Measurements from ENCODE around the gene WDFY4.

Gene WDFY4

DNA sequence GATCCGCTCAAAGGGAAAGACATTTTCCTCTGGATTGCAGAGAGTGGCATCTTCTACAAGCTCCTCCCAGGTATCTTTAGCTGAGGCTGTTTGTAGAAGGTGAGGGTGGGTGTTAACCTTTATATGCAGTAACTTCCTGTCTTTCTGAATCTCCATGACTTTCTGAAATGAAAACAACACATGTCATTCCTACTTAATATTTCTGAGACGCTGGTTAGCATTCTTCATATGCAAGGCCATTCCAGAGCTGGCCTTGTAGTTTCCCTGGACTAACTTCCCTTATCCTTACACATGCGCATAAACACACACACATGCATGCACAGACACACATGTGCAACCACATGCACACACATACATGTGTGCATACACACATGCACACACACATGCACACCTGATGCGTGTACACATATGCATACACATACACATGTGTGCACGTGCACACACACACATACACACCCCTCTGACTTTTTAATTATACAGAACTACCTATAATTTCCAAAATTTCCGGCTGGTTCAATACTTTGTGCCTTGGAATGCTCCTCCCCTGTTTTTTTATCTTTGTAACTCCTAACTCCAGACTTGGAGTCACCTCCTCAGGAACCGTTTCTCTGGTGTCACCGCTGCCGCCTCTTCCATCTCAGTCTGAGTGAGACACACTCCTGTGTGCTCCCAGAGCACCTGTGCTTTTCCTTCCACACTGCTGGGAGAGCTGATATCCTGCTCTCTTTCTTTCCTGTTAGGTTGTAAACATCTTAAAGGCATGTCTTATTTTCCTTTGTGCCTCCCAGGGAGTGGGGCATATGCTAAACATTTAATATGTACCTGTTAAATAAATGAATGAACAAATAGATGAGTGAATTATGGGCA is 199.7 kb downstream of the WDFY4 start:
- no peak for DNase-seq

DNA sequence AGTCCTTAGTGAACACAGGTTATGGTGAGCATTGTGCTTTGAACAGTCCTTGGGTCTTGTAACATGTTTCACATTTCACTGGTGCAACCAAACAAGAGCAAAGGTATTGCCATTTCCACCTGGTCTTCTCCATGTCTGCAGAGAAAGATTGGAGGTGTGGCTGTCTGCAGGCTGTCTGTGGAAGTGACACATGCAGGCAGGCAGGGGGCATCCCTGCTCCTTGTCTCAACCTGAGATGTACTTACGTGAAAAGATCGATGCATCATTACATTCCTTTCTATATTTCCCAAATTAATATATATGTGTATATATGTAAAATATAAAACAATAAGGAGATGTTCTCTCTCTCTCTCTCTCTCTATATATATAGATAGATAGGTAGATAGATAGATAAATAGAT is 200.7 kb downstream of the WDFY4 start:
- no peak for DNase-seq

DNA sequence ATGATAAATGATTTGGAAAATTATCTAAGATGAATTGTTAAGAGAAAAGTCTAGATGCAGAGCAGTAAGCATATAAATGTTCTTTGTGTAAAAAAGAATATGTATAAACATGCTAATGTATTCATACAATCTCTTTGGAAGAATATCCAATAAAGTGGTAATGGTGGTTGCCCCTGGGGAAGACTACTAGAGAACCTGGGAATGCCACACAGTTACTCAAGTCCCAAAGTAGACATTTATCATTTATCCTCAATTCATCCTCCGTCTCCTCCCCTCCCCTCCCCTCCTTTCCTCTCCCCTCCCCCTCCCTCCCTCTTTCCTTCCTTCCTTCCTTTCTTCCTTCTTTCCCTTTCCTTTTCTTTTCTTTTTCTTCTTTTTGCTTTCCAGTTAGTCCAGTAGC is 203.3 kb downstream of the WDFY4 start:
- no peak for DNase-seq

DNA sequence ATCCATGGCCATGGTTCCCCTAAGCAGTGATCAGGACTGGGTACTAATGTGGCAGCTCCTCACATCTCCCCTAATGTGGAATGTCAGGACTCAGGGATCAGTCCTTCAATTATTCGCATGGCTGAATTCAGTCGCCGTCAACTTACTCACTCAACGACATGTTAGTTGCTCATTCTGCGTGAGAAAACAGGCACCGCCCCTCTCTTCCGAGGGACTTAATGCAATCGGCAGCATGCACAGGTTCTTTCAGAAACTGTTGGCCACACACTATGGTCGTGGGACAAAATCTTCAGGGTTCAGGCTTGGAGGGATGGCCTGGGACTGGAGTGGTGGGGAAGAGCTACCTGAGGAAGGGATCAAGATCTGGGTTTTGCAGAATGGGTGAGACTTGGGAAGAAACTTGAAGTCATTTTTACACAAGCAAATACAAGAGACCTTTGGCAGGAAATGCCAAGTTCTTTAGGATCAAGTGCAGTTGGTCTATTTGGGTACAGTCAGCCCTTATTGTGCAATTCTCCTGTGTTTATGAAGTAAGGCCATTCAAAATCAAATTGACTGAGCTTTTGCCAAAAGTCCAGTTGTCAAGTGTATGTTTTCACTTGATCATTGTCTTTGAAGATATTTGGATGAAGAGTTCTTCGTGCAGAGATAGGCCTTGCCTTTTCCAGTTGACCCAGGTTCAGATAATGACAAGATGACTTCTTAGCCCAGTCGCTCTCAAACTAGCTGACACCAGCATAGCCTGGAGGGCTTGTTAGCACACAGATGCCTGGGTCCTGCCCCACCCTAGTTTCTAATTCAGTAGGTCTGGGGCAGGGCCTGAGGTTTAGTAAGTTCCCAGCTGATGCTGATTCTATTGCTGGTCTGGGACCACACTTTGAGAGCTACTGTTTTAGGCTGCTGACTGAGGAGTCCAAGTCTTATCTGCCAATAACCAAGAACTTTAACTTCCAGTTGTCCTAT is 206.5 kb downstream of the WDFY4 start:
- no peak for DNase-seq

DNA sequence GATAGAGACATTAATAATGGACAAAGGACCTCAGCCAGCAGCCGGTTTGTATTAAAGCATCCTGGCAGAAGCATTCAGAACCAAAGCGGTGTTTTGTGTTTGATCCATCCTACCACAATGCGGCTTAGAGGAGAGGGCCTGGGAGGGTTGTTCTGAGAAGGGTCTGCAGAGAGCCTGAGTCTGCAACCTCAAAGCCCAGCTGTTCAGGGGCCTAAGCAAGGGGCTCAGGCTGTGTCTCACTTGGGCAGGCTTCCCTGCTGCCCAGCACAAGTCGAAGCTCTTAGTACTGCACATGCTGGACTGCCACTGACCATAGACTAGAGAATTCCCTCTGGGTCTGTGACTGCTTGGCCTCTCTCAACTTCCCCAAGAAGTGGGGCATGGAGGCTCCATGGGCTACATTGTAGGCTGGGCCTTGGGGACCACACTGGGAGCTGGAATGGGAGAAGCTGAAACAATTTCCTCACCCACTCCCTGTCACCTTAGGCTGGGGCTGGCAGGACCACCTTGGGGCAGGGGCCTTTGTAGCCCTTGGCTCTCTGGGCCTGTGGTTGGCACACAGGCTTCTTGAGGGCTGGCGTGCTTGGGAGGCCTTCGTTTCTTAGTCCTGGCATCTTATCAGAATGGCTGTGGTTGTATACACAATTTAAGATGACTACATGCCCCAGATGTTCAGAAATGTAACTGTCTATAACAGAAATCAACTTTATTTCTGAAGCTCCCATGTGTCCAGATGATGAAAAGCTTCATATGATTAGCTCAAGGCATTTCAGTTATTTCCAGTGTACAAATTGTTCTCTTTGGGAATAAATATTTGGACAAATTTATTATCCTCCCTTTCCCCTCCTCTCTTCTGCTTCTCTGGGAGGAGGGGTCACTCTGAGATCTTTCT is 210.5 kb downstream of the WDFY4 start:
- no peak for DNase-seq

DNA sequence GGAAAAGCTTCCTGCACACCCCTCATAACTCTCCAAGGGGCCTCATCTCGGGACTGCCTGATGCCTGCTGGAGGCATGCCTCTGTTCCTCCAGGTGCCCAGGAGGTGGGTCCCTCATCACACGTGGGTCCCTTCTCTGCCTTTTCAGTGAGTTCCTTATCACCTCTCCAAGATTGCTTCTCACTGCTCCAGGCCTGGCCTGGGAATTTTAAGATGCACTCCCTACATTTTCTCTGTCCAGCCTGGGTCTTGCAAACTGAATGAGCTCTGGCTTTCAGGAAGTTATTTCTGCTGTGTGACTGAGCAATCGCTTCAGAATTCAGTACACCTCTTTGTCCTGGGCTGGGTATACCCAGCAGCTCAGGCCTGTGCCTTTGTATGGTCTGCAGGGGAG is 211.1 kb downstream of the WDFY4 start:
- no peak for DNase-seq

DNA sequence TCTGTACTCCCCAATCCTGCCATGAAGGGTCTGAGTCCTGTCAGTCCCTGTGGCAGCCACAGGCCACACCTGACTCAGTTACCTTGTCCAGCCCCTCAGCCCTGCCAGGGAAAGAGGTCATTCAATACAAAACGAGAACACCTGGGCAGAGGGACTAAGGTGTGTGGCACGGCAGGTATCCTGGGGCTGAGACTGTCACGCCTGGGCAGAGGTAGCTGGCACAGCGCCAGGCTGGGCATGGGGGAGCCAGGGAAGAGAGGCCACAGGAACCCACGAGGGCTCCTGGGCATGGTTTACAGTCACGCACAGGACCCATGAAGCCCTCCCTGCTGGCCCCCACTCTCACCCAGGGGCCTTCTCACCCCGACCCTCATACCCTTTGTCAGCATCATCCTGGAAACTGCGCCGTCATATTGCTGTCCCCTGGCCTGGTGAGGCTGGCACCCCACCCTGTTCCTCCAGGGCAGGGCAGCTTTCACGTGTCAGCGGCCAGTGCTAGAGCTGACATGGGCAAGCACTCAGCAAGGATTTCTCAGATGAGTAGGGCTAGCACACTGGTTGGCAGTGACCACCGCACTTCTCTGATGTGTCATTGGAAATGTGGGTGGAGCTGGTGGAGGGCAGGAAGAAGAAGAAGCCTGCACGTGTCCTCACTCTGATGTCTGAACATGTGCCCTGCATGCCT is 212.2 kb downstream of the WDFY4 start:
- no peak for DNase-seq

DNA sequence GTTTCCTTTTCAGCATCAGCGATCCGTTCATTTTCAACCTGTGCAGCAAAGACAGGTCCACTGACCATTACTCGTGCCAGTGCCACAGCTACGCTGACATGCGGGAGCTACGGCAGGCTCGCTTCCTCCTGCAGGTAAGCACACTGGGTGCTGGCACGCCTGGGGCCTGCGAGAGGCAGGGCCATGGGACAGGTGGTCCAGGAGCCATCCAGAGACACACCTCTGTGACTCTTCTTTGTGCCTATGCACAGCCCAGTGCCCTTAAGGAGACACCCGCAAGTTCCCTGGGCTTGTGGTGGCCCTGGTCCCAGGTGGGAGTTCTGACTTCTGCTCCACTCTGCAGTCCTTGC is 212.7 kb downstream of the WDFY4 start:
- no peak for DNase-seq

DNA sequence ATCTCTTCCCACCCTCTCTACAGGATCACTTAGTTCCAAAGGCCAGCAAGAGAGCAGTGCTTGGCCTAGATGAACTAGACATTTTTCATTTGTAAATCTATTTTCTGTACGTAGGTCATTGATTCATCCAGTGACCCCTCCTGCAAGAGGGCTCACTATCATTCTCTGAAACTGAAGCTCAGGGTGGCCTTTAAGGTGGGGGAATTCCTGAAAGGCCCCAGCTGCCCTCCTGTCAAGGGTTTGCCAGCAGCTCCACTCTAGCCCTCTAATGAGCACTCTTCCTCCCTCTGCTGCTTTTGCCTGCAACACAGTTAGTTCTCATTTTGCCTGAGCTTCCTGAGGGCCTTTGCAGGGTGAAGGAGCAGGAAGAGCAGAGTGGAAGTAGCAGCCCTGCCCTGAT is 213.8 kb downstream of the WDFY4 start:
- DNase-seq = no peak

DNA sequence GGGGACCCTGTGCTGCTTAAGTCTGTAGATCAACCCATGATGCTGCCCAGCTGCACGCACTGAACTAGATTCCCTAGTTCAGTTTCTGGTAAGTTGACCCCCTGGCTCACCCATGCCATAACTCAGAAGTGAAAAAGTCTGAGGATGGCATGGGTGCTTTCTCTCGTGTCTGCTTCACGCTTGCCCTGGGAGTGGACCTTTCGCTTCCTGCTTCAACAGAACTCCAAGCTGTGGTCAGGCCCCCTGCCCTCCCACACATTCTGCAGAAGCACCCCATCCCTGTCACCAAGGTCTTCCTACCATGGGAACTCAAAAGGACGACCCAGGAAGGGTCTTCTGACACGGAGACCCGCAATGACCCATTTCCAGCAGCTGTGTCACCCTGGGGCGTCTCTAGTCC is 215.1 kb downstream of the WDFY4 start:
- DNase-seq = no peak

DNA sequence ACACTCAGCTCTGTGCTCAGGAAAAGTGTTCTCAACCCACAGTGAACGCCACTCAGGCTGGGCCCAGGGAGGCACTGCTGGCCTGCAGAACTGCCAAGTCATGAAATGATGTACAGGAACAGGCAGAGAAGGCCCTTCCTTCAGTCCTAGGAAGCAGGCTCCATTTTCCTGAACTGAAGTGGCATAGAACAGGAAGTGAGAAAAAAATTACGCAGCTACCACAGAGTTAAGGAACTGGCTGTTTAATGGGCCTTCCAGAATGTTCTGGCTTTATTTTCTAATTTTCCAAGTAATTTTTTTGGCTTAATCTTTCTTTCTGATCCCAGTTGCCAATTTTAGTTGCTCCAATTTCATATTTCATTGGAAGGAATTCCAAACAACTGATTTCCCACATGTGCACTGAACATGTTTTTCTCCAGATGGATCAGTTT is 215.7 kb downstream of the WDFY4 start:
- DNase-seq = no peak

DNA sequence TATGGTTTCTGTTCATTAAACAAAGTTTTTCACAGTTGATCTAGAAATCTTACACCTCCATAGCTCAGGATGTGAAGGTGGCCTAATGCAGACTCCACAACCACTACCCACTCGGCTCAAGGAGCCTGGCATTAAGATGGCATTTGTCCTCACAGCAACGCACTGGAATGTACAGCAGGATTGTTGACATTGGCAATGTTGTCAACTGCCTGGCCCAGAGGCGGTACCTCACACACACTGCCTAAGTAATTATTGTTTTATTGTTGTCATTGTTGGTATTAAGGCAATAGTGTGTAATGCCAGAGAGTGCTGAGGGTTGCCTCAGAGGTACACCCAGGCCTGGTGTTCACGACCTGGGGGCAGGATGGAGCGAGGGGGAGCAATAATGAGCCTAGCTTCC is 216.6 kb downstream of the WDFY4 start:
- DNase-seq = no peak

DNA sequence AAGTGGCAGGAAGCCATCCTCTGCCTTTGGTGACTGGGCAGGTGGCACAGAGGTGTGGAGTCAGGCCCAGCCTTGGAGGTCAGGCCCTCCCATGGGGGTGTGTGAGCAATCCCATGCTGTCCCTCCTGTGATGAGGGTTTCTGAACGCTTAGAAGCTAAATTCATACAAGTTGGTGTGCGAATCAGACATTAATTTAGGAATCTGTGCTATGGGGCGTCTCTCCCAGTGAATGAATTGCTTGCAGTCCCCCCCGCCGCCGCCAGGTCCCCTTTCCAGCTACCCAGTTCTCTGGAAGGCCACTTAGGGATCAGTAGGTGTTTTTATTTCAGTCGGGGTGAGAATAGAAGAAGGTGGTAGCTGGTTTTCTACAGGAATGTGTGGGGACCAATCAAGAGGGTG is 217.4 kb downstream of the WDFY4 start:
- no peak for DNase-seq

DNA sequence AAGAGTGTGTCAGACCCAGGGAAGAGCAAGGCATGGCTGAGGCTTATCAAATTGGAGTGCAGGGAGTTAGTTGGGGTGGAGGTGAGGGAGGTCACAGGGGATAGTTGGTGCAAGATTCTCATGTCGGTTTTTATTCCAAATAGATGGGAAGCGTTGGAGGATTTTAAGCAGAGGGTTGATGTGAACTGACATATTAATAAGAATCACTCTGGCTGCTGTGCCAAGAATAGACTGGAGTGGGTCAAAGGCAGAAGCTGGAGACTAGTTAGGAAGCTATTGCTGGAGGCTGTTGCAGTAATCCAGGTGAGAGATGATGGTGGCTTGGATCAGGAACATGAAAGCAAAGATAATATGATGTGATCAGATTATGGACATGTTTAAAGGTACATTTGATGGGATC is 218.5 kb downstream of the WDFY4 start:
- DNase-seq = no peak

DNA sequence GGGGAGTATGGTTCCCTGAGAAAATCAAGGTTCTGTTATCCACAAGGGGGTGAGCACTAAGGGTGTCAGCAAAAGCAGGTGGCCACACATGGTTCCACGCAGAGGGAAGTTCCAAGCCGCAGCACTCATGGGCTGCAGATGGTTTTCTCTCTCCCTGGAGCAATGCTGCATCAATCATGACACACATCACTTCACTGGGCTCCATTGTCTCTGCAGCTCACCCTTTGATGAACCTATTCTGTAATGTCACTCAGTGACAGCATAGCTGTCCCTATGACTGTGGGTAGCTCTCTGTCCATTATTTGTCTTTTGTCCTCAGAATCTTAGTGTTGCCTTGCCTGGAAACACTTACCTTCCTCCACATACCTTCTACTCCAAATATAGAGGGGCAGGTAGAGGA is 220.2 kb downstream of the WDFY4 start:
- no peak for DNase-seq

DNA sequence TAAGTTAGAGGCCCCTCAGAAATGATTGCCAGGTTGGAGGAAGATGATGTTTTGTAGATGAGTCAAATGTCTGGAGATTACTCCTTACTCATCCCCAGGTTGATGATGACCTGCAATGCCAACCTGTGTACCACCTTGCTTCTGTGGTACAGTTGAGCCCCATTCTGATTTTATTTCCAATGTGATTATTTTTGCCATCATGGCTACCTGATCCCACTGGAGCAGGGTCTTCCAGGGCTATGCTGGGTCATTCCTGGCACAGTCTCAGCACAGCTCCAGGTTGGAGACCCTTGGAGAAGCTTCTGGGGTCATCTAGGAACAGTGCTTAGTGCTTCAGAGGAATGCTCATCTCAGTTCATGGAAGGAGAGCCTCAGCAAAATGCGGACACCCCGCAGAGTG is 220.6 kb downstream of the WDFY4 start:
- DNase-seq = no peak

DNA sequence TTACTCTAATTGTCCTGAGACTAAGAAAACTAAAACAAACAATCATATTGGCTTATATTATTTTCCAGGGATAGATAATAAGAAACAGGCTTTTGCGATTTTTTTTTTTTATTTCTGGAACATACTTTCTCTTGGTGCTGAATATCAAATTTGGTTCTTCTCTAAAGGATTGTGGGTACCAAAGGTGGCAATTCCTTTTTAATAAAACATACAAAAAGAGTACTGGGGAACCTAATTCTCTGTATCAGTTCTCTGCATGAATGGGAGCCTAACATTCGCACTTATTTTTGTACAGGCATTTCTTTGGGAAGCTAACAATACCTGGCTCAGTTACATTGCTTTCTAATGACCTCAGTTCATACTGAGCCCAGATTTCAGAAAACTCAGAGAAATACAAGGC is 222.2 kb downstream of the WDFY4 start:
- DNase-seq = no peak

DNA sequence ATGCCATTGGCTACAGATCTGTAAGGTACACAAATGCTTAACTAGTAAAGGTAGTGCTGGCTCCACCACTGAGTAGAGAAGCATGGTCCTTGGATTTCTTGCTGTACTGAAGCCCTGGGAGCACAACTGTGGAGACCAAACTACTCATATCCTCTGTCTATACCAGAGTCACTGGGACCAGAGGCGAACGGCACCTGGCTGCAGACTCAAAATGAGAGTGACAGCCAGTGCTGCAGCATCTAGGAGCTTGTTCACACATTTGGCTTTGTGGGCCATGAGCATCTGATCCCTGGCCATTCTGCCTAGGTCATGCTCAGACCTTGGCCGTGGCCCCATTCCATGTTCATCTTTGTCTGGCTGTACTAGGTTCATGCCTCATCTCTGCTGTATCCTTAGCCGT is 223.1 kb downstream of the WDFY4 start:
- DNase-seq = no peak

DNA sequence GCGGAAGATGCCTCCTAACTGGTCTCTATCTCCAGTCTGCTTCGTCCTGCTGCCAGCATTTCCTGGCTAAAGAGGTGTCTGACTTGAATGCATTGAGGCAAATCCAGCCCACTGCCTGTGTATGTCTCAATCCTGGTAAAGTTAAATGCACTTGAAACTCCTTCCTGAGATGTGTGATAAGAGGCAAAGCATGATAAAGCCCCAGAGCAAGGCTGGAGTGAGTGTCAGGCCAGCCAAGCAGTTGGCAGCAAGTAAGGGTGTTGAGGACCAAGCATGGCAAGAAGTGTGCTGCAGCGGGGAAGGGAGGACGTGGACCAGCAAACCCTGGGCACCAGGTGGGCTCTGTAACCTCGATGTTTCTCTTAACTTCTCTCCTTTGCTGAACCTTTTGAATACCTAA is 225.9 kb downstream of the WDFY4 start:
- DNase-seq = no peak

DNA sequence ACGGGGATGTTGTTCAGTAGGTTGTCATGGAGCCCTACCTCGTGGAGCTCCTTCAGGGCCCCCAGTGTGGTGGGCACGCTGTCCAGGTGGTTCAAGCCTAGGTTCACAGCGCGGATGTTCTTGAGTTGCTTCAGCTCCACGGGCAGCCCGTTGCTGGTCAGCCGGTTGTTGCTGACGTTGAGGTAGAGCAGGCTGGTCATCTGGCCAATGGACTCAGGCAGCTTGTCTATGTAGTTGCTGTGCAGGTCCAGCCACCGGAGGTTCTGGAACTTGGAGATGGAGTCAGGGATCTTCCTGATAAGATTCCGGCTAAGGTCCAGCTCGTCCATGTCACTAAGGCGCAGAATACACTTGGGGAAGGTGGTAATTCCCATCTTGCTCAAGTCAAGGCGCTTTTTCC is 229.0 kb downstream of the WDFY4 start:
- DNase-seq = no peak

DNA sequence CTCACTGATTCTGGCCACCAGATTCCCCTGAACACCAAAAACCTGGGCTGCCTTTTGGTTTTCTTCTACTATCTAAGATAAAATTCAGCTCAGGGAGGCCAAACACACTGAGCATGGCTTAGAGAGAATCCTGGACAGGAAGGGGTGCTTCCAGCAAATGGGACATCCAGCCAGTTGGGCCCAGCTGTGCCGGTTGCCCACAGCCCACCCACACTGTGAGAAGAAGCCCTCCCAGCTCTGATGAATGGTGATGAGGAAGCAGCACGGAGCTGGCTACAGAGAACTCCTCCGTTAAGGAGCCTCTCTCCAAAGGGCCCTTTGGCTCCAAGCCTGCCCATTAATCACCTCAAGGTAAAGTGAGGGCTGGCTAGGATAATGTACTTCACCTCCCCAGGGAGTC is 239.1 kb downstream of the WDFY4 start:
- DNase-seq = no peak

DNA sequence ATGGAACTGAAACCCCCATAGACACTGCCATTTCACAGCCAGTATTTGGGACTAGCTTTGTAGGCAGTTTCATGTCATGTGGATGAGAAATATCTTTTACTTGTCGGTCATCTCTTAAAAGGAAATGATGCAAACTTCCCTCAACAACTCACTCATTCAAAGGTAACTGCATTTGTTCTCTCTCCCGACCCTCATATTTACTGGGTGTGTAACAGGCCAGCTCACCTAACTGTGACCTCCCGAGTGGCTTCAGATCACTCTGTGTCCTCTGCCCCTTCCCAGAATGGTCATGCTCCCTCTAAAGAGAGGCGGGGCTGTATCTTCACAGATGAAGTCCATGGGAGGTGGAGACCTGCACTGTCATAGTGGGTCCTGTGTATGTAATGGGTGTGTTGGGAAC is 240.3 kb downstream of the WDFY4 start:
- no peak for DNase-seq

DNA sequence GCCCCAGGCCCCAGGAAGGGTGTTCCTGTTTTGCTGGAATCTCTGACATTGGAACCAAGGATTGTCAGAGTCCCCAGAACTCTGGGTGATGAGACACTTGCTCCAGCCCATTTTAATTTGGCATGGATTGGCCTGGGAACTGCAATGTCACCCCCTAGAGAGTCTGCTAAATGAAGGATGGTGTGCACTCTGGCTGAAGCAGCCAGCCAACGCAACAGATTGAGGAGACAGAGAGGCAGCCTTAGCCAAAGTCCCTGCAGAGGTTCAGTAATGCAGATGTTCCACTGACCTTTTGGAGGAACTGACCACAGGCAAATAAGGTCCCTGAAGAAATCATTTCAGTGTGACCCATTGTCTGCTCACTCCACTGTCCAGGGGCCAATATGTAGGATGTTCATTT is 241.6 kb downstream of the WDFY4 start:
- no peak for DNase-seq

Data from NK-92 treated with Interleukin-12 subunit alpha and Interleukin-12 subunit beta, amount 100 ng/mL, for 24 hours (cell line).